DMS 273 (cell line): ENCODE data around the gene ABCF1.
"Not testable (repeated sequence)": the region's sequence is repeated elsewhere in the genome, so short reads cannot be mapped to it uniquely, and the experiment has no call there.

ENCODE experiments used
- DNase-seq: peaks from one replicate; lab custom pipeline; 2025; ENCODE audit not compliant: unreplicated experiment; lab: John Stamatoyannopoulos, UW

Gene ABCF1

DNA sequence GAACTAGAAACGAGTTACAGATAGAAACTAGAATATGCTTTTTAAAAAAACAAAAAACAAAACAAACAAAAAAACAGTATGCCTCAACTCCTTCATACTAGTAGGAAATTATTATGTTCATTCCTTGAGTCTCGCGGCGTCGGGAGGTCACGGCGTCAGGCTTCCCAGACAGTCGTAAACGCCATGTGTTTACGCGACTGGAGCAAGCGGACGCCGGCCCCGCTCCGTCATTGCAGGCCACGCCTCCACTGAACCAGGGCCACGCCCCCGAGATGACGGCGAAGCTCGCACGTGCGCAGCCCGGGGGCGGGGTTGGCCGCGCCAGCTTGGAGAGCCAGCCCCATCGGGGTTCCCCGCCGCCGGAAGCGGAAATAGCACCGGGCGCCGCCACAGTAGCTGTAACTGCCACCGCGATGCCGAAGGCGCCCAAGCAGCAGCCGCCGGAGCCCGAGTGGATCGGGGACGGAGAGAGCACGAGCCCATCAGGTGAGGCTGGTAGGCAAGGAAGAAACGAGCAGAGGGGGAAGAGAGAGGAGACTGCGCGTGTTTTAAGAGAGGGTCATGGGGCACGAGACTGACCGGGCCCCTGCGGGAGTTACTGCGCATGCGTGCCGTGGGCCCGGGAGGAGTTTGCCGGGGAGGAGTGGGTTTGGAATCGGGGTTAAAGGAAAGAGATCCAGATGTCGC, at the start of gene ABCF1:
Gene ABCF1, plus strand, starts transcription at position 368 of the 687 bp plus-strand sequence. Its CDS starts 46 bp downstream, at position 414.
- DNase-seq: peak; percentile 99

DNA sequence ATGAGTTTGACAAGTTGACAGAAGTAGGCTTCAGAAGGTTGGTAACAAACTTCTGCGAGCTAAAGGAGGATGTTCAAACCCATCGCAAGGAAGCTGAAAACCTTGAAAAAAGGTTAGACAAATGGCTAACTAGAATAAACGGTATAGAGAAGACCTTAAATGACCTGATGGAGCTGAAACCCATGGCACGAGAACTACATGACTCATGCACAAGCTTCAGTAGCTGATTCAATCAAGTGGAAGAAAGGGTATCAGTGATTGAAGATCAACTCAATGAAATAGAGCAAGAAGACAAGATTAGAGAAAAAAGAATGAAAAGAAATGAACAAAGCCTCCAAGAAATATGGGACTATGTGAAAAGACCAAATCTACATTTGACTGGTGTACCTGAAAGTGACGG, 49.3 kb upstream of the ABCF1 start:
- DNase-seq: not testable (repeated sequence)

DNA sequence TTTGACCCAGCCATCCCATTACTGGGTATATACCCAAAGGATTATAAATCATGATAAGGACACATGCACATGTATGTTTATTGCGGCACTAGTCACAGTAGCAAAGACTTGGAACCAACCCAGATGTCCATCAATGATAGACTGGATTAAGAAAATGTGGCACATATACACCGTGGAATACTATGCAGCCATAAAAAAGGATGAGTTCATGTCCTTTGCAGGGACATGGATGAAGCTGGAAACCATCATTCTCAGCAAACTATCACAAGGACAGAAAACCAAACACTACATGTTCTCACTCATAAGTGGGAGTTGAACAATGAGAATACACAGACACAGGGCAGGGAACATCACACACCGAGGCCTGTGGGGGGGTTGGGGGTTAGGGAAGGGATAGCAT, 44.8 kb upstream of the ABCF1 start:
- DNase-seq: not testable (repeated sequence)

DNA sequence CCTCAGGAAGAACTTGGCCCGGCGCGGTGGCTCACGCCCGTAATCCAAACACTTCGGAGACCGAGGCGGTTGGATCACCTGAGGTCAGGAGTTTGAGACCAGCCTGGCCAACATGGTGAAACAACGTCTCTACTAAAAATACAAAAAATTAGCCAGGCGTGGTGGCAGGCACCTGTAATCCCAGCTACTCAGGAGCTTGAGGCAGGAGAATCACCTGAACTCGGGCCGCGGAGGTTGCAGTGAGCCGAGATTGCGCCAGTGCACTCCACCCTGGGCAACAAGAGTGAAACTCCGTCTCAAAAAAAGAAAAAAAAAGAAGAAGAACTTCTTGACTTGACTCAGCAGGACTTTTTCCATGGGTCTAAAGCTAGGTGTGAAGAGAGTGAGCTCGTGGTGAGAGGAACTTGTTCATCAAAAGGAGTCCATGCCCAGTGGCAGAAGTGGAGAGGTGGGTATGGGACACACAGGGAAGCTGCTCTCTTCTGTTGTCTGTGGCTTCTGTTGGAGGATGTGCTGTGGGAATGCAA, 41.8 kb upstream of the ABCF1 start:
- DNase-seq: not testable (repeated sequence)

DNA sequence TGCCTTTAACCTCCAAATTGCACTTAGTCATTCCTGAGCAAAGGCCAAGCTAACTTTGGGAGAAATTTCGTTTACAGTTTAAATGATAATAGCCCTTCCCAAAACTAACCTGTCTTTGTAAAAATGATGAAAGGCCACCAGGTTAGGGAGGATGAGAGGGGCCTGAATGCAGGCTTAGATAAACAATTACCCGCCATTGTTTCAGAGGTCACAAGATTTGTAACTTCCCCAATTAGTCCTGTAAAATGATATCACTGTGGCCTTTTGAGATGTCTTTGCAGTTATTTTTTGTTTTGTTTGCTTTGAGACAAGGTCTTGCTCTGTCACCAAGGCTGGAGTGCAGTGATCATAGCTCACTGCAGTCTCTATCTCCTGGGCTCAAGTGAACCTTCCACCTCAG, 41.2 kb upstream of the ABCF1 start:
- DNase-seq: no peak

DNA sequence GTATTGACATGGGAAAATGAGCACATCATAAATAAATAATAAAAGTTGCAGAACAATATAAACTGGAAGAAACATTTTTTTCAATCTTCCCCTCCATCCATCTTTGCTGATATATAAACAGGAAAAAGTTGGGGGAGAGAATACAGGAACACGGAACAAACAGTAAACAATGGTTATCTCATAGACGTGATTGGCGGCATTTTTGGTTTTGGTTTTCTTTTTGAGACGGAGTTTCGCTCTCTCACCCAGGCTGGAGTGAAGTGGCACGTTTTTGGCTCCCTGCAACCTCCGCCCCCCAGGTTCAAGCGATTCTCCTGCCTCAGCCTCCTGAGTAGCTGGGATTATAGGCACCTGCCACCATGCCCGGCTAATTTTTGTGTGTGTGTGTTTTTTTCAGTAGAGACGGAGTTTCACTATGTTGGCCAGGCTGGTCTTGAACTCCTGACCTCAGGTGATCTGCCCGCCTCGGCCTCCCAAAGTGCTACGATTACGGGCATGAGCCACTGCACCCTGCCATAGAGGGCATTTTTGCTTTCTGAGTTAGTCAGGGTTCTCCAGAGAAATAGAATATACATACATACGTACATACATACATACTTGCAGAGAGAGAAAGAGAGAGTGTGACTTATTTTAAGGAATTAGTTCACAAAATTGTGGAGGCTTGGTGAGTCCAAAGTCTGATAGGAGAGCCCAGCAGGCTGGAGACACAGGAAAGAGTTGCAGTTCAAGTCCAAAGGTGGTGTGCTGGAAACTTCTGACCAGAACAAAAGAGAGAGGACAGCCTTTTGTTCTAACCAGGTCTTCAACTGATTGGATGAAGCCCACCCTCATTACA, 37.6 kb upstream of the ABCF1 start:
- no peak for DNase-seq

DNA sequence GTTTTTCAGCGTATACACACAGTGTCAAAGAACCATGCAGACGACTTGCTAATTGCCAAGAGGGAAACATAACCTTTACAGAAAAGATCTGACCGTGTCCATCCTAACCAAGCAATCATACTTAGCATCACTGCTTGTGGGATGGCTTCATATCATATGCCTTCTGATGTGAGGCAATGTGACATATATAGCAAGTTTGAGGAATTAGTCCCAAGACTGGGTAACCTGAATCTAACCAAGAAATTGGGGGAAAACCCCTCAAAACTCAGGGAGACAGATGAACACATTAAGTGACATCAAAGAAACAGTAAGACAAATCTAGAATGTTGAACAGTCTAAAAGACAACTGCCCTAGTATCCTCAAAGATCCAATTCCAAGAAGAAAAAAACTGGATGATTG, 33.3 kb upstream of the ABCF1 start:
- DNase-seq: no peak

DNA sequence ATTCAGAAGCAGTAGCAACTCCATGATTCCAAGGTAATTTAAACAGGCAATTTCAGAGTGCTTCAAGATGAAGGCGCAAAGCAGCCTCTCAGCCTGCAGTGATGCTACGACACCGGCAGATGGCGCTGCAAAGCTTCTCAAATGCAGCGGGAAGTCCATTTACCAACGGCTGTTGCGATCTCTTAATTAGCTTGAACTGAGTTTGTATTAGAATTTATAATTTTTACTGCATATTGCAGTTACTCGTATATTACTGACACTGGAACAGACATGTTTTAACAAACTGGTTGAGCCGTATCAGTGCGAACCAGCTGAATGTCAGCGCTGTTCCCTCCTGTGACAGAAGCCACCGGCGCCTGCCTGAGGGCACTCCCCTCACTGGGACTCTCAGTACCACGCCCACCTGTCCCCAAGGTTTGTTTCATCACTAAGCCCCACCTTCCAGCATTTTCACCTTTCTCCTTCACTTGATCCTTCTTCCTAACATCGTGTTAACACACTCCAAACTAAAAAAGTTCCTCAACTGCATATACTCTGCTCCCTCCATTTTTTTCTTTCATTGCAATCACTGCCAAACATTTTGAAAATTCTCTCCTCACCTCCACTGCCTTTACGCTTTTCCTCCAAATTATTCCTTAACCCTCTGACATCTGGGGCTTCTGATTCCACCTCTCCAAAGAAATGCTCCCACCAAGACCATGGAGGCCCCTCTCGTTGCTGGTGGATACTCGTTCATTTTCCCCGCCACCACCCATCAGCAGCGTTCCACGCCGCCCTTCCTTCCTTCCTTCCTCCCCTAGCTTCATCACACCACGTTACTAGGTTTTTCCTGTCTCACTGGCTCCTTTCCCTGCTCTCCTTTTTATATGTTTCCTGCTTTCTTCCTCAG, 29.5 kb upstream of the ABCF1 start:
- peak; percentile 91 for DNase-seq

DNA sequence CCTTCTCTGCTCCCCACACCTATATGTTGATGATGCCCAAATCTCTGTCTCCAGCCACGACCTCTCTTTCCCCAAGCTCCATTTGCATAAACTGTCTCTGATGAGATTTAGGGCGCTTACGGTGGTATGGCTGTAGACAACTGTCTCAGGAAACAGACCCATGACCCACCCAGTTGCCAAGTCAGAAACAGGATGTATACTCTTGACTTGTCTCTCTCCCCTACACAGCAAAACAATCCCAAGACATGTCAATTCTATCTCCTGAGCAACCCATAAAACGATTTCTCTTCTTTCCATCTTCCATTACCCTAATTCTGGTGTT, 28.9 kb upstream of the ABCF1 start:
- no peak for DNase-seq

DNA sequence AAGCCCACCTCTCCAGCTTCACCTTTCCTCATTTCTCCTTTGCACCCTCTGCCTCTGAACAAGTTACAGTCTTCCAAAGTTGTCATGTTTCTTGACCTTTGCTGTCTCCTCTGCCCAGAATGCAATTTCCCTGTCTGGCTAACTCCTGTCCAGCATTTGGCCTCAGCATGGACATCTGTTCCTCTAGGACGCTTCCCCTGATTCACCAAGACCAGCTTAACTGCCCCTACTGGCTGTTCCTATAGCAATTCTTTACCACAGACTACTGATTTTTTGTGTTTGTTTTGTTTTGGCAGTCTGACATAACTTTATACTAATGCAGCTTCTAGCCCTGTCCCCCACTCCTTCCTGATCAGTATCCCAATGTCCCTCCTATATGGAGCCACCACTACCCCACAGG, 28.3 kb upstream of the ABCF1 start:
- DNase-seq: no peak

DNA sequence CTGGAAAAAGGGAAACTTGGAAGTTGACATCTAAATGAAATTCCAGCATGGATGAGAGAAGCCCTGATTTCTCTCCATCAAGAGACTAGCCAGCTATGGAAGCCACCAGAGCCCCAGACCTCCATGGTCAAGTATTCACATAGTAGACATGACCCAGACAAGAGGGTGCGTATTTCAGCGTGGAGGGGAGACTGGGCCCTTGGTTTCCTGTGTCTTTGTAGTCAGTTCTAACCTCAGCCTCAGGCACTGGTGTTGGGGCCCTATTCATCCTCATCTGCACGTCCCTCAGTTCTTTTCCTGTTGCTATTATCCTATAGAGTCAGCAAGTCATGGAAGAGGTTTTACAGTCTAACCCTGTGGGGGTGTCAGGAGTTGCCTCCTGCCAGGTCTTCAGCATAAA, 27.4 kb upstream of the ABCF1 start:
- DNase-seq: no peak

DNA sequence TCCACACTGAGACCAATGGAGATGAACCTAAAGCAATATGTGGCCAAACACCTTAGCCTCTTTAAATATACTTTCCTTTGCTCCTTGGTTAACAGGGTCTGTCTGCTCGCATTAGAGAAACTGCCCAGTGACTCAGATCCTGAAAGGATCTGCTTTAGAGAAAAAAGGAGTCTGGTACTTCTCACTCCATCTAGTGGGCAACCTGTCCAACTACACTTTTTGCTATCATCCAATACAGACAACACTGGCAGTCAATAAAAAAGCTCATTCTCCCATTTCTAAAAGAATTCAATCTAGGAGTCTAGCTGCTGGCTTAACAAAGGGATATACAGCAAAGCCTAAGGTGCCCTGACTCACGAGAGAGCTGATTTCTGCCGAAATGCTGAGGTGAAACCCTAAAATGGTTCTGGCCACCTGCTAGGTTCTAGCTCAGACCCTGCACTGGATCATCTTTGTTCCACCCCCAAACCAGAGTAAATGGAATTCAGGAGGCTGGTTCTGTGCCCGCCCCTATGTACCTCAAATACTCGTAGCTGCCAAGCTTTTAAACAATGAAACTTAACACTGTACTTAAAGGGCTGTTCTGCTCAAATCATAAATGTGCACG, 26.5 kb upstream of the ABCF1 start:
- peak; percentile 73 for DNase-seq

DNA sequence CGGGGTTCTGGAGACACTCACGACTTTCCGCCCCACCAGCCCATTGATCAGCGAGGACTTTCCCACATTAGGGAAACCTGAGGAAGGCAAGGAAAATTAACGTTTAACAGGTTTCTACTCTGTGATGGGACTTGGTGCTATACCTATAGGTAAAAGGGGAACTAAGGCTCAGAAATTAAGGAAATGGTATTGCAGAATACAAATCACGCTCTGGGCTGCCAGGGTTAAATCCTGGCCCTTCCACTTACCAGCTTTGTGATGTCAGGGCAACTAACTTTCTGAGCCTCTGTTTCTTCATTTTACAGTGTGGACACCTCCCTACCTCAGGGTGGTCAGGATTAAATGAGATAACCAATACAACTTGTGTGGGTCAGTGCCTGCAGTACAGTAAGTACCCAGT, 23.8 kb upstream of the ABCF1 start:
- DNase-seq: no peak

DNA sequence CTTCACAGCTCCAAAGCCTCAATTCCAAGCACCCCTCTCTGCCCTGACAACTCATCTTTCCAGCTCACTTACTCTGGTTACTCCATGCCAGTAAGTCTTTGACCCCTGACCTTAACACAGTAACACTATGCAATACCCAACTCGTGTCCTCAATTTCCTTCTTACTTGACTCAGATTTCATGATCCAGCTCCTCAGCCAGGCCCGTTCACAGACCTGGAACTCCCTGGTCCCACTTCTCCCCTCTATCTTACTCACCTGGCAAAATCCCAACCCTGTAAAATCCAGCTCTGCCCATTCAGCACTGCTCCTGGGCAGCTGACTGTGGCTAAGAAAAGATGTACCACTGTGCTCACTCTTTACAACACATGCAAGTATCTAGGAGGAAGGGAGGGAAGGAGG, 22.9 kb upstream of the ABCF1 start:
- no peak for DNase-seq

DNA sequence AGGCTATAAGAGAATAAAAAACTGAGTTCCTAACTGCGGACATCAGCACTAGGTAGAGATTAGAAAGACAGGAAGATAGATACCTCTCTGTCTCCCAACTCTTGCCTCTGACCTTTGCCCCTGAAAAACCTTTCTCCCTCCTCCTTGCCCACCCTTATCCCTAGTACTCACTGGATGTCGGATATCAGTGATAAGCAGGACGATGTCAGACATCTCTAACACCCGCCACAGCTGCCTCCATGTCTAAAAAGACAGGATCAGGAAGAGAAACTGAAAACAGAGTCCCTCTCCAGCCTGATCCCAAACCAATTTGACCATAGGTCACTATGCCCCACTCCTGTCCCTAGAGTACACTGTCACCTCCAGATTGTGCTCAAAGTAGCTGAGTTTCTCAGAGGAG, 16.8 kb upstream of the ABCF1 start:
- DNase-seq: no peak

DNA sequence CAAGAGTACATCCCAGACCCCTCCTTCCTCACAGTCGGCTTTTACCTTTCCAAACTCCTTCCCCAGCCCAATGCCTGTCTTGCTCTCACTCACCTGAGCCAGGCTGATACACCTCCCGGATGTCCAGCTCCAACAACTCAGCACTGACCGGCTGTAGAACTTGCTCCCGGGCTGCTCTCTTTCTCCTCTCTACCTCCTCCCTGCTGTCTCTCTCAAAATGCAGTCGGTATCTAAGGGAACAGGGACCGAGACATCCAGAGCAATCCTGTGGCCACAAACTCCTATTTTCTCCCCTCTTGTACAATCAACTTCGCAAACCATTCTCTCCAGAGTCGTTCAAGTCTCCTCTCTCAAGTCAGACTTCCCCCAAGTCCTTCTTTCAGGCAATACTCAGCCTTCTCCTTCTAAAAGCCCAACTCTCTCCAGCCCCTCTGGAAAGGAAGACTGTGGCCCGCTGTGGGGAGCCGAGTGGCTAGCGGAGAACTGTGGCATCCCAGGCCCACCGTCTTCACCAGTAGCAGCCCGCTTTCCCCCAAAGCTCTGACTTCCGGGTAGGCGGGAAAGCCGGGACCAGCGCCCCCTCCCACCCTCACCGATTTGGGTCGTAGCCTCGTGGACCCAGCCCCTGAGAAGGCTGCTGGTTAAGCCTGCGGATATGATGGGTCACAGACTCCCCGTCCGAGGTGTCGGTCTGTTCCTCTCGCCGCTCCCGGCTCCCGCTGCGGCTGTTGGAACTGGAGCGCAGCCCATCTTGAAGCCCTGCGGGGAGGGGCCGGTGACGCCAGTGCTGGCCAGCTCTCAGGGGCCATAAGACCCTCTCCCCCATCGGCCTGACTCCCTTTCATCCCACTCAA, 16.1 kb upstream of the ABCF1 start:
- peak; percentile 67 for DNase-seq

DNA sequence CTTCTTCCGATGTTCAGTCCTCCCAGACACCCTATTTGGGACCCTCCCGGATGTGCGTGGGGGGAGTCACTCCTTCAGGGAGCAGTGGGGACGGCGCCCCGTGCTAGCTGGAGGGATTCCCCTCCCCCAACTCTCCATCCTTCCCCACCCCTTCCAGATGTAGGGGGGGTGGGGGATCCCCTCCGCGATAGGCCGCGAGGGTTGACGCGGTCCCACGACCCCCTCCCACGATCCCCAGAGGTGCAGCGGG, 15.5 kb upstream of the ABCF1 start:
- no peak for DNase-seq

DNA sequence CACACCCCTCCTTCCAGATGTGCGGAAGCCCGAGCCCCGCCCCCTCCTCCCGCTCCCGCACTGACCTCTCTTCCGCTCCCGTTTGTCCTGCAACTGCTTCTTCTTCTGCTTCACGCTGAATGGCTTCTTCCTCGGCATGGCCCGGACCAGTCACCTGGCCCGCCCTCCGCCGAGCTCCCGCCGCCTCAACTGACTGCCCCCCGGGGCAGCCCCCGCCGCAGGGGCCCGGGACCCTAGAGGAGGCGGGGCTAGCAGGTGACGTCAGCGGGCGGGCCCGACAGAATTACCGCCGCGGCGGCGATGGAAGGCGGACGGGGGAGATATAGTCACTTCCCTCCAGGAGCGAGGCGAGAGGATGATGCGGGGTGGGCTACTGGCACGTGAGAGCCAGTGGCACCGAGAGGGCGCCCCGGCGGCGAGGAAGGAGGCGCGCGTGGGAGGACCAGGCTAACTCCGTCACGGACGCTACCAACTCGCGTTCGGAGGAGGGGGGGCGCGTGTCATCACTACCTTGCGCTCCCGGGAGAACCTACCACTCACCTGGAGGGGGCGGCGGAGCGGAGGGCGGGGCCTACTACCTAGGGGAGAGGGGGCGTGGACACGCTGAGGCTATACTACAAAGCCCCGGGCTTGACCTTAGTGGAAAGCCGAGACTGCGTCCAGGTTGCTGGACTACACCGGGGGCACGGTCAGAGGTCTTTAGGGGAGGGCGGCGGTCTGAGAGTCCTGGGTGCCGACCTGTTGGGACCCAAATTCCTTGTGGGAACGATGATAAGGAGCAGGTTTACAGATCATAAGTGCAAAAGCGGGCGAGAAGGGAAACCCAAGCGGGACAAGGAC, 15.0 kb upstream of the ABCF1 start, which contains the start of gene GNL1:
Gene GNL1, minus strand, starts transcription at position 424 of the 840 bp plus-strand sequence. Its CDS starts 286 bp downstream, at position 138.
- peak; percentile 92 for DNase-seq
